Left renal pelvis (tissue), 4 donors: ENCODE results near the gene PIP5KL1. TPM values are rescaled to one million over a fixed set of nuclear protein-coding genes. Genes with fewer than 3 reads are reported as not detected.
"Not testable (repeated sequence)": the region's sequence is repeated elsewhere in the genome, so short reads cannot be mapped to it uniquely, and the experiment has no call there.

ENCODE experiments used
- DNase-seq, 4 donors: peaks; one replicate each; pipeline ENCODE4 v3.0.0-alpha.2; 2013; ENCODE audit warnings: low read depth in 4 of 4, low spot score in 3 of 4
- polyA plus RNA-seq, 4 donors: library from polyadenylated mRNA; unstranded; fragments of 120-200 nt; gene quantifications; one replicate each; pipeline ENCODE4 v1.2.1, GENCODE V29; 2013; ENCODE audit not compliant: insufficient read length in 4 of 4

The PIP5KL1 gene
- polyA plus RNA-seq, 4 donors, result 0.85 to 2.2 (median 1.9) TPM

DNA sequence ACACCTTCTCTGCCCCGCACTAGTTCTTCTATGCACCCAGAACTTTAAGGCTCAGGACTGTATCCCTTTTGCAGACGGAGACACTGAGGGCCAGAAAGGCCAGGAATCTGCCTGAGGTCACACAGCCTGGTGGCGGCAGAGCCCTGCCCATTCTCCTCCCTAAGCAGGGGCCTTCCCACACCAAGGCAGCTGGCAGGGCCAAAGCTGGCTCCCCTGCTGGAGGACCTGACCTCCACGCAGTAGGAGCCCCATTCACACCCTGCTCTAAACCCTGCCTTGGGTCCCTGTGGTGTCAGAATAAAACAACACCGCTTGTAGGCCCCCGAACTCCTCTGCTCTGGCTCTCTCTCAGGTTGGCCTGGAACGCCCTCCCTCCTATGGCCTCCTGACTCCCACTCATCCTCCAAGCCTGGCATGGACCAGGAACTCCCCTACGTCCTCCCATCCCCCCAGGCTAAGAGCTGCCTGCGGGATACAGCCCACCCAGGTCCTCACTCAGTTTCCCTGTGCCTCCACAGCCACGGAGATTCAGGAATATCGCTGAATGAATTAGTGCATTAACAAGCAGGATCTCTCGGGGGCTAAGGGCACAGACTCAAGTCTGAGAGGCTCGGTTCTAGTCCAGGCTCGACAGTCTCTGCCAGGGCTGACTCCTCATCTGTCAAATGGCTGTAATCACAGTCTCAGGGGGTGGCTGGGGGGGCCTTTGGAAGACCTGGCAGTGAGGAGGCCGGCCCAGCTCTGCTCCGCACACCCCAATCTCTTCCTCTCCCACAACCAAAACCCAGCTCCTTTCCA, 34.0 kb downstream of the PIP5KL1 start:
- DNase-seq, result no peak

DNA sequence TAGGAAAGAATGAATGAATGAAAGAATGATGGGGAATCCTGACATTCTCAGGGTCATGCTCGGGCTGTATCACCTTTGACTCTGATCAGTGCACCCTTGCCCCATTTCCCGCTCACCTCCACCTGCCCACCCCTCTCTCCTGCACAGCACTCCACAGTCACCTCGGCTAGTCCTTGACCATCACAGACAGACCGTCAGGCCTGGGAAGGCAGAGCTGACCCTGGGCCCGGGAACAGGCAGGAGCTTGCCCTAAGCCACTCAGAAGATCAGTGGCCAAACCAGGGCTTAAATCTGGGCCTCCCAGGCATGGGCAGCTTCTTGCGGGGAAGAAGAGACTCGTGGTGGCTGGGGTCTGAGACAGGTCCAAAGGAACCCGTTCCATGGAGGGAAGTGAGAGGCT, 34.8 kb downstream of the PIP5KL1 start:
- DNase-seq, result no peak

DNA sequence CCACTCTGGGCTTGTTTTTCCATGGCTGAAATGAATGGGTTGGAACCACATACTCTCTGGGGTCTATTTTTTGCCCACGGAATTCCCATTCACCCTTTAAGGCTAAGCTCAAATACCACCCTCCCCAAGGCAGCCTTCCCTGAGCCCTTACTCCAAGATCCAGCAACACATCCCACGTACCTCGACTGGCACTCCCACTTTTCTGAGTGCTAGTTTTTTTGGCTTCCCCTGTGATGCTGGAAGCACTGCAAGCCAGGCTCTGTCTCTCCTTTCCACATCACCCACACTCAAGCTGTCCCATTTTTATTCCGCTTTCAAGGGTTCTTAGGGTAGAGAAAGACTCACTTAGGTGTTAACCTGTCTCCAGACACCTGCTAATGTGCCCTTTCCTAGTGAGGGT, 37.2 kb downstream of the PIP5KL1 start:
- DNase-seq, result no peak

DNA sequence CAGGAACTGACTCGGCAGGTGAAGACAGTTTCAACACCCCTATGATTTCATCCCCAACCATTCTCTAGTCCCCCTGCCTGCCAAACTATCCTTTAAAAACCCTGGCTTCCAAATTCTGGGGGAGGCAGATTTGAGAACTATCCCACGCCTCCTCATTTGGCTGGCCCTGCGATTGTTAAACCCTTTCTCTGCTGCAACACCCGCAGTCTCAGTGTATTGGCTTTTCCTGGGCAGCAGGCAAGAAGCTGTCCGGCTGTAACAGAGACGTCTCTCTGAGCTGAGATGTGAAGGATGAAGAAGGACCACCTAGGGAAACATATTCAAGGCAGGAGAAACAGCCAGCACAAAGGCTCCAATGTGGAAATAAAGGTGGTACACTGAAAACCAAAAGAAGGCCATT, 37.7 kb downstream of the PIP5KL1 start:
- no peak for DNase-seq

DNA sequence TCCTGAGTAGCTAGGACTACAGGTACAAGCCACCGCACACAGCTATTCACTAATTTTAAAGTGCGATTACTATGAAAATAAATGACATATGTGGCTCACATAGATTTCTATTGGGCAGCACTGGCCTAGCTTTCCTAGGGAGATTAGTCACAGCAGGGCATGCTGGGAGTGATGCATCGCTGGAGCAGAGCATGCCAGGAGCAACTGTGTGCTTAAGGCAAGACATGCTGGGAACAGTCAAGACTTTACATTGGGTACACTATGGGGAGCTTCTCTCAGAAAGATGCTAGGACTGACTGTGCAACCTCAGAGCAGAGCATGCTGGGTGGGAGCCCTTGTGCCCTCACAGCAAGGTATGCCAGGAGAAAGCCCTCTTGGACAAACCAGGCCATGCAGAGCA, 40.5 kb downstream of the PIP5KL1 start:
- DNase-seq, result no peak

DNA sequence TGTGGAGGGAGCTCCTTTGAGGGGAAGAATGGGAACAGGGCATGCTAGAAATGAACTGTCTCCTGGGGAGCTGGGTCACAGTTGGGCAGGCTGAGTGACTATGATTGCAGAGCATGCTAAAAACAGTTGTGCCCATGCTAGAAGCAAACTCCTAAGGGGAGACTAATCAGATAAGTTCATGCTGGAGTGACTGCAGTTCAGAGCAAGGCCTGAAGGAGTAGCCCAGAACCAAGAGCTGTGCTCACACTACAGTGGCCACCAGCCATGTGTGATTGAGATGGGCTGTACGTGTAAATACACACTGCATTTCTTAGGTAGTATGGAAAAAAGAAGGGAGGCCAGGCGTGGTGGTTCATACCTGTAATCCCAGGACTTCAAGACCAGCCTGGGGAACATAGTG, 42.8 kb downstream of the PIP5KL1 start:
- no peak for DNase-seq

DNA sequence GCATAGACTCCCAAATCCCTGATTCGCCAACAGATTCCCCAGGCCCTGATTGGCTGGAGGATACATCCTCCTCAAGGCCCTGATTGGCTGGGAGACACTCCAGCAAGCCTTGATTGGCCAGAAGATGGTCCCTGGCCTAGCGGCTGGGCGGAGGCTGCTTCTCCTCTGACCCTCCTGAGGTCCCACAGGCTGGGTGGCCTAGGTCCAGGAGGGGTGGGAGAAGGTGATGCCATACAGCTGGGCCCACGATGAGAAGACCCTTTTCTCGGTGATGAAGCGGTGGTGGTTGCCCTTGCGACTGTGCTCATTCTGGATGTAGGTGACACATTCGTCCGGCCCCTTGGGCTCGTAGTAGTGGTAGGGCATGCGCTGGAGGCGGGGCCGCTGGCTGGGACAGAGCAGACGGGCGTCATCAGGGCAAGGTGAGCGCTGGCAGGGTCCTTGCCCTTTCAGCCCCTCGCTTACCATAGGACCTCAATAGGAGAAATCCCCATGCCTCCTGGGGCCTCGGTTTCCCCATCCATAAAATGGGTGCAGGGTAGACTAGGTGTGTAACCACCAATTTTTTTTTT, 44.1 kb downstream of the PIP5KL1 start:
- DNase-seq, result no peak

DNA sequence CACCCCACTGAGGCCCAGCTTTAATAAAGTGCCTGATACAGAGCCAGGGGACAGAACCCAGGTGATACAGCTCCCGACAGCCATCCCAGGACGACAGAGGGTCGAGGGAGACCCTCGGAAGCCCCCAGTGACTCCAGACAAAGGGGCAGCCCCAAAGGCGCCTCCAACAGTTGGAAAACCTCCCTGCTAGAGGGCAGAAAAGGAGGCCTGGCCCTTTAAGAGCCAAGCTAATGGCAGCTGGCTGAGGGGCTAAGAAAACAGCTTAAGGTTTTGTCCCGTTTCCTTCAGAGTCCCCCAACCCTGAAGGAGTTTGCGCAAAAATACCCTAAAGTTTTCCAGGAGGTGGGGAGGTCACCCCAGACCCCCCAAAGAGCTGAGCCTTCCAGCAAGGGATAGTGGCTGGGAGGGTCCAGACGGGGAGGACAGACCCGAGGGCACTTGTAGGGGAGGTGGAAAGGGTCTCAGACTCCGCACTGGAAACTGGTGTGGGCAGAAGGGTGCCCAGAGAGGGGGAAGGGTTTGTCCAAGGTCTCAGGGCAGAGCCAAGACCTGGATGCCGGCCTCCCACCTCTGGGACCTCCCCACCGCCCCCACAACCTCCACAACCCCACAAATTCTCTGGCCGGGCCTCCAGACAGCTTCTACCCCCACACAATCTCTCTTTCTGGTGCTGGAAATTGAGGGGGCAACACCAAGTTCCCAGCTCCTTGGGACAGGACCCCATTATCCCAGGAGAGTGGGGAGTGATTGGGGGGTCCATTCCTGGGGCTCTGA, 44.9 kb downstream of the PIP5KL1 start:
- DNase-seq, result no peak

DNA sequence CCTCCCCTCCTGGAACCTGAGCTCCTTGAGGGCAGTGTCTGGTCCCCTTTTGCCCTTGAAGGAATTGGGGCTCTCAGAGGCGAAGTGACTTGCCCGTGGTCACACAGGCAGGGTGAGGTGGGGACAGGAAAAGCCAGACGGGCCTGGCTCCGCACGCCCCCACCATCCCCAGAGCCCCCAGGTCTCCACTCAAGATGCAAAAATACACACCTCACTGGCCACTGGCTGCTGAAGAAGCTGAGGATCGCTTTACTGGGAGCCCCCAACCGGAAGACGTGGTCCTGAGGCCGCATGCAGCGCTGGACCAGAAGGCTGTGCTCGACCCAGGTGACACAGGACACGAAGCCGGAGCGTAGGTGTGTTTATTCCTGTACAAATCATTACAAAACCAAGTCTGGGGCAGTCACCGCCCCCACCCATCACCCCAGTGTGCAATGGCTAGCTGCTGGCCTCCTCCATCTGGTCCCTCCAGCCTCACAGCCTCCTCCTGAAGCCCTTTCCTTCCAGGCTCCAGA, 45.5 kb downstream of the PIP5KL1 start:
- no peak for DNase-seq

DNA sequence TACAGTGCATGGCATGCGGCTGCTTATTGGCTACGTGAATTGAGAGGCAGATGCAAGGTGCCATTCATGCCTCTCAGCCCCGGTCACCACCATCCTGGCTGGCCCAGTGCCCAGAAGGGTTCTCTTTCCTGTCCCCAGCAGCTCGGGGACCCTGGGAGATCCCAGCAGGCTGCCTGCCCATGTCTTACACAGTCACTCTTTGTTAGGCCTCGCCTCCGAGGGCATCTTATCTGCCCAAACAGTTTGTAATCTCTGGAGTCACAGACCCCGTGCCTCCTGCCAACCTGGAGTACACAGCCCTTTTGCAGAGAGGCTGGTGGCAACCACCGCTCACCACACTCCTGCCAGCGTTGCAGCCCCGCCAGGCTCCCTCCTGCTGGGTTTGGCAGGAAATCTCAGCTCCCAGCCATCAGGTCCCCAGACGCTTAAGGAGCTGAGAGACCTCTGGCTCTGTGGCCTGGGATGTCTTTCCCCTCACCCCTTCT, 46.1 kb downstream of the PIP5KL1 start:
- no peak for DNase-seq

DNA sequence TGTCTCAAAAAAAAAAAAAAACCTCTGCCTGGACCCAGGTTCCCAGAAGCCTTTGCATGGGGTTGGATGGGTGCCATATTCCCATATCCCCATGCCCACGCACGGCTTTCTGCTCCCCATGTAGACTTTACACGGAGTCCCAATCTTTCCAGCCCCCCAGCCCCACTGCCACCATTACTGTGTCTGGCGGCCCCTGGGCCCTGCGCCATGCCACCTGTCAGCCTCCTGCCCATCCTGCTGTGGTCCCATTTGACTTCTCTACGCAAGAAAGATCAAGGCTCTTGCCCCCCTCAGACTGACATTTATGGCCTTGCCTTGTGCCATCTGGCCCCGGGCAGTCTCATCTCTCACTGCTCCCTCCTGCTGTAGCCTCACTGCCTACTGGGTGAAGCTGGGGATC, 46.6 kb downstream of the PIP5KL1 start:
- no peak for DNase-seq

DNA sequence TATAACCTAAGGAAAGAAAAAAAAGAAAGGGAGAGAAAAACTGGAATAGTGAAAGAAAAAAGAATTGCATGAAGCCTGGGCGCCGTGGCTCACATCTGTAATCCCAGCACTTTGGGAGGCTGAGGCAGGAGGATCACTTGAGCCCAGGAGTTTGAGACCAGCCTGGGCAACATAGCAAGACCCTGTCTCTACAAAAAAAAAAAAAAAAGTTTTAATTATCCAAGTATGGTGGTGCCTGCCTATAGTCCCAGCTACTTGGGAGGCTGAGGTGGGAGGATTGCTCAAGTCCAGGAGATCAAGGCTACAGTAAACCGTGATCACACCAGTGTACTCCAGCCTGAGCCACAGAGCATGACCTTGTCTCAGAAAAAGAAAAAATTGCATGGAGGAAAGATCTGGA, 48.9 kb downstream of the PIP5KL1 start:
- not testable (repeated sequence) for DNase-seq

DNA sequence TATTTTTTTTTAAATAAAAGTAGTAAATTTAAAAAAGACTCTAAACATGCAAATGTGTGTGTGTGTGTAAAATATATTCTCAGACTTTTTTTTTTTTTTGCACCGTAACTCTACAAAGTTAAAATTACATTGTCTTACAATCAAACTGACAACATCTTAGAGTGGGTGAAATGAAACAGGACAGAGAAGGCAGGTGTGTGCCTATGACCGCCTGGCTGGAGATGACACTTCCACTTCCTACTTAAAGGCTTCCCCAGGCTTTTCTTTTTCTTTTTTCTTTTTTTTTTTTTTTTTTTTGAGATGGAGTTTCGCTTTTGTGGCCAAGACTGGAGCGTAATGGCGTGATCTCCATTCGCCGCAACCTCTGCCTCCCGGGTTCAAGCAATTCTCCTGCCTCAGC, 50.4 kb downstream of the PIP5KL1 start:
- DNase-seq, result no peak

DNA sequence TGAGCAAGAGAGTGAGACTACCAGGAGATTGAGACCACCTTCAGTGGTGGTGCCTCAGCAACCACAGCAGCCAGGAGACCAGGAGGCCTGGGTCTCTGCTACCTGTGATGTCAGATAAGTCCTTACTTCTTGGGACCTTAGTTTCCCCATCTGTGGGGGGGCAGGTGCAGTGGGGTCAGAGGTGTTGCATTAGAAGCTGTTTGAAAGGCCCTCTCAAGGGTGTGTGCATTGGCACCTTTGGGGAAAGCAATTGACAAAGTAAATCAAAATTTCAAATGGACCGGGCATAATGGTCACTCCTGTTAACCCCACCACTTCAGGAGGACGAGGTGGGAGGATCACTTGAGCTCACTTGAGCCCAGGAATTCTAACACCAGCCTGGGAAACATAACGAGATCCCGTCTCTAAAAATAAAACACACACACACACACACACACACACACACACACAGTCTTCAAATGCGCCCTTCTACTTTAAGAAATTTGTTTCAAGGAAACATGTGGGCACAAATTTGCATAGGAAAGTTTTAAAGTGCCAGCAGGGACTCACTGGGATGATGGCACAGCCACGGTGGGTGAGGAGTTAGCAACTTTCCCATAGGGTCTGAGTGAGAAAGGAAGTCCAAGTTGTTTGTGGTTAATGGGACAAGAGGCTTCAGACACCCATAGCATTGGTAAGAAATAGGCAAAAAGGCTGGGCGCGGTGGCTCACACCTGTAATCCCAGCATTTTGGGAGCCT, 51.8 kb downstream of the PIP5KL1 start:
- DNase-seq, result no peak

DNA sequence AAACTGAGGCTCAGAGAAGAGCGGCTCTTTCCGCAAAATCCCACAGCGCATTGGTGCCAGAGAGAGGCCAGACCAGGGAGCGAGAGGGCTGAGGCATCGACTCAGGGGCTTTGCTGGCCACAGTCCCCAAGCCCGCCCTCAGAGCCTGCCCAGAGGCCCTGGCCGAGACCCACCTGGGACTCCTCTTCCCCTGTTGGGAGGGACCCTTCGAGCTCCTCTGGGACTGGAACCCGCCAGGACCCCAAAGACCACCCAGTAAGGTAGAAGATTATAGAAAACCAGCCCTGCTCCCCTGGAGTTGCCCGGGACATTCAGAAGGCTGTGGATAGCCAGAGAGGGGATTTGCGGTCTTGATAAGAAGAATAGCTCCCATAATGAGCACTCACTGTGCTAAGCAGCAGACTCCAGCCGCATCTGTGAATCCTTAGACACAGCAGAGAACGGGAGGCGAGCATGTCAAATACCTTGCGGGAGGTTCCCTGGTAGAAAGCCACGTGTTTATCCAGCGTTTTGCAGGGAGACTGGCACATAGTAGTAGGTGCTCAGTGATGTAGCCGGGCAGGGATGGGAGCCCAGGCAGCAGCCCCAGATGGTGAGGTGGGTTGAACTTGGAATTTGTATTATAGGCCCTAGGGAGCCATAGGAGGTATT, 52.5 kb downstream of the PIP5KL1 start:
- DNase-seq, result no peak

DNA sequence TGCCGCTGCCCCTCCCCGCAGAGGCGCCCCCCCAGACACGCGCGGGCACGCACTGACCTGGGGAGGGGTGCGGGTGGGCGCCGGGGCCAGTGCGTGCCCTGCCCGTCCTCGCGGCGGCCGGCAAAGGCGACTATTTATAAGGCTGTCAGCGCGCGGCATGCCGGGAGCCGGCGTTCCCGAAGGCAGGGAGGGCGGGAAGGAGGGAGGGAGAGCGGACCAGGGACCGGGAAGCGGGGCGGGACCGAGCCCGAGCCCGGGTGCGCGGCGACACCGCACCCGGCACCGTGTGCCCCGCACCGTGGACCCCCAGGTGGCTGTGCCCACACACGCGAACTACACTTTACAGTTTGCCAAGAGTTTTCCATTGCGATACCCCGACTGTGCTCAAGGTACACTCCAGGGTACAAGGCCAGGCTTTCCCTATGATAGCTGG, 53.0 kb downstream of the PIP5KL1 start, which contains the start of gene AK1:
TSS of gene AK1 (minus strand) at position 110 of the 433 bp plus-strand sequence. CDS start 3,058 bp downstream, outside the sequence.
- DNase-seq, result no peak

DNA sequence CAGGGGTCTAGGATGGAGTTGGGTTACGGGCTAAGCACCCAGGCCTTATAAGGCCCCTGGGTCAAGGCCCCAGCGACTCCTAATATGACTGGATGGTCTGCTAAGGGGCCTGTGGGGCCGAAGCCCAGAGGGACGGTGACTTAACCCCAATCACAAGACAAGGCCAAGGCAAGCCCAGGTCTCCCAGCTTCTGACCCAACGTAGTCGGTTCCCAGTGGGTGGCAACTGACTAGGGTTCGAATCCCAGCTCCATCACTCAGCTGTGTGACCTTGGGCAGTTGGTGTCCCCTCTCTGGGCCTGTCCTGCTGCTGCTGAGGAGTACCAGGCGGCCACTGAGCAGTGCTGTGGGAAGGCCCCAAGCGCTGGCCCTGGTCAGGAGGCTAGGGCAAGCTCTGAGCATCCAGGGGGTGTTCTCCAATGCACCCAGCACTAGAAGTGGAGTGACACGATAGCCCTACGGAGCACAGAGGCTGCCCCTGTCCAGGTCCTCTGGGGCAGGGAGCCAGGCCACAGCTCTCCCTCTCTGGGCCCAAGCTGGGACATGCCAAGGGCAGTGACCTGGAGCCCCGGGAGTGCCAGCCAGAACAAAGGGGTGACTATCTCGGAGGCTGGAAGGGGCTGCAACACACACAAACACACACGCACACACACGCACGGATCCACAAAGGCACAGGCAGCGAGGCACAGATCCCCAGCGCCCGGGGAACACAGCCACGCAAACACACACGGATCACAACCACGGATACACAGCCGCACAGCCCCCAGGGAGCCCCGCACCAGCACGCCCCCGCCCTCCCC, 53.6 kb downstream of the PIP5KL1 start:
- no peak for DNase-seq

DNA sequence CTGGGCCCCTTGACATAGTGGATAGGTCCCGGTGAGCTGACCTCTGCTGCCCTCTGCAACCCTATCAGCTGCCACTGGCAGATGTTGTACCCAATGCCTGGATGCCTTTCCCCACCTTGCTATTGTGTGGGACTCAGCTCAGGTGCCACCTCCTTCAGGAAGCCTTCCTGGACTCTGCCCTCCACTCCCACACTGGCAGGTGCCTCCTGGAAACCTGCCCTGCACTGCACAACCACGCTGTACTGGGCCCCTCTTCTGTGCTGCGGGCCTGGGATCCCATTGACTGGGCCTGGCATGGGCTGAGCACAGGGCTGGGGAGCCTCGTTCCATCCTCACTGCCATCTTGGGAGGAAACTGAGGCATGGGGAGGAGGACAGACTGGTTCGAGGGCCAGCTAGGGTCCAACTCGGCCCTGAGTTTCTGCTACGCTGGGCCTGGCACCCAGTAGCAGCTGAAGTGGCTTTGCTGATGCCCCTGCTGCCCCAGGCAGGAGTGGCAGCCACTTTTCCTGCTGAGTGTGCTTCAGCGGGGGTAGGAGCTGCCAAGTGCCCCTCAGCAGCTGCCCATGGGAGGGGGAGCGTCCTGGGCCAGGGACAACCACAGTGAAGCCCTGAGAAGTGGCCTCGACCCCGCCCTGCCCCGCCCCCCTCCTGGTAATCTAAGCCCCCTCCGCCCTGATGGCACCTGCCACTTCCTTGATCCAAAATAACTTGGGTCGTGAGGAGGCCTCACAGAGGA, 54.4 kb downstream of the PIP5KL1 start:
- DNase-seq, result no peak
